ENCODE measurements around the gene SECTM1.

The SECTM1 gene

GRCh38 chr17:82277851-82278250 lies 55.7 kb downstream of the SECTM1 start:
- no peak for DNase-seq

DNA sequence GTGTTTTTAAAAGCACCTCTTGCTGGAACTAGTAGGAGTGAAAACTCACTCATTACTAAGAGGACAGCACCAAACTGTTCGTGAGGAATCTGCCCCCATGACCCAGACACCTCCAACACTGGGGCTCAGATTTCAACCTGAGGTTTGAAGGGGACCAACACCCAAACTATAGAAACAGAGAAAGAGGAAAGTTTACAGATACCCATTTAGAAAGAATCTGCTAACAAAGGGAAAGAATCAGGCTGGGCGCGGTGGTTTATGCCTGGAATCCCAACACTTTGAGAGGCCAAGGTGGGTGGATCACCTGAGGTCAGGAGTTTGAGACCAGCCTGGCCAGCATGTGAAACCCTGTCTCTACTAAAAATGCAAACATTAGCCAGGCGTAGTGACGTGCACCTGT lies 56.6 kb downstream of the SECTM1 start:
- no peak for DNase-seq

- DNase-seq, result no peak
These were observed 58.2 kb downstream of the SECTM1 start for GRCh38 chr17:82275326-82275725.

DNA sequence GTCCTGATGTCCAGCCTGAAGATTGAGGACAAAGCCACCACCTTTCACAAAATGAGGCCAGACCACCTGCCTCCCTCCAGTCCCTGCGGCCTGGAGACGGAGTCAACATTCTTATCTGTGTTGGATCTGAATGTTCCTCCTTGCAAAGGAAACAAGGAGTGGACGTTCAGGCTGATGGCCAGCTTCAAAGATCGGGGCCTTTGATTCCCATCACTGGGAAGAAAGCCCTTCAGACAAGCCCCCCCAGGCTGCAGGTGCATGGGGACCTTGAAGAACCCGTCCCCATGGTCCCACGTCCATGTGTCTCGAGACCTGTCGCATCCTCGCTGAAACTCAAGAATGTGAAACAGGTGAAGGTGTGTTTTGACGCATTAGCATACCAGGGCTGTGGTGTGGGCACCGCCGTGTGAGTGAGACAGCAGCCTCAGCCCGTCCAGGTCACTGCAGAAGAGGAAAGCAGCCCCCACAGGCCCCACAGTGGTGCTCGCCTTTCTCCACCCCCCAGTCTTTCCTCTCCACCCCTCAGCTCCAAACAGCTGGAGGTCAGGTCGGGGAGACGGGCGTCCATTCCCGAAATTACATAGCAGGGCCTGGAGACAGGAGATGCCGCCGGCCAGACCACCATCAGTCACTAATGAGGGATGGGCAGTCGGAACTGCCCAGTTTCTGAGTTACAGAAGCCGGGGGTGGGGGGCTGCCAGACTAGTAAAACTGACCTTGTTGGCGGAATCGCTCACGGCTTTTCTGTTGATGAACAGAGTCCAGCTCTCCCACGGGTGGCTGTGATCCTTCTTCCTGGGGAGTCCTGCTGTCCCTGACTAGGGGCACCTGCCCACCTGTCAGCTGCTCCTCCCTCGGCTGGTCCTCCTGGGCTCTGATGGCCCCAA lies 59.2 kb downstream of the SECTM1 start:
- no peak for DNase-seq

- peak; percentile 95 for DNase-seq
These were observed 60.0 kb downstream of the SECTM1 start, which contains the start of gene CSNK1D for GRCh38 chr17:82273327-82274133. TSS of gene CSNK1D (minus strand) at chr17:82273700. CDS start at chr17:82273381, 319 bp downstream.

GRCh38 chr17:82272495-82273326 lies 60.9 kb downstream of the SECTM1 start:
- DNase-seq, result peak; percentile 62

GRCh38 chr17:82271401-82271800 lies 62.2 kb downstream of the SECTM1 start:
- no peak for DNase-seq

Measured in hematopoietic multipotent progenitor cell treated with erythropoietin and hydrocortisone succinate and interleukin-3 and kit ligand, for 6 days (in vitro differentiated cells).